Daoy (cell line): Measurements from ENCODE around the gene RSU1. TPM values are rescaled to one million over a fixed set of nuclear protein-coding genes. Genes with fewer than 3 reads are reported as not detected.
"Not testable (repeated sequence)": the region's sequence is repeated elsewhere in the genome, so short reads cannot be mapped to it uniquely, and the experiment has no call there.

Experiments used
- DNase-seq: peaks from one replicate; pipeline ENCODE4 v3.0.0-alpha.2; 2015; ENCODE audit warnings: low read depth
- total RNA-seq: library from RNA; depleted of rRNA; stranded (reverse); fragments of >200 nt; shearing (Covaris generic); gene quantifications from 2 replicates; pipeline ENCODE4 v1.2.3, GENCODE V29; 2014

The RSU1 gene
- total RNA-seq, 1 experiment from 2014 or later = 58.6 TPM

DNA sequence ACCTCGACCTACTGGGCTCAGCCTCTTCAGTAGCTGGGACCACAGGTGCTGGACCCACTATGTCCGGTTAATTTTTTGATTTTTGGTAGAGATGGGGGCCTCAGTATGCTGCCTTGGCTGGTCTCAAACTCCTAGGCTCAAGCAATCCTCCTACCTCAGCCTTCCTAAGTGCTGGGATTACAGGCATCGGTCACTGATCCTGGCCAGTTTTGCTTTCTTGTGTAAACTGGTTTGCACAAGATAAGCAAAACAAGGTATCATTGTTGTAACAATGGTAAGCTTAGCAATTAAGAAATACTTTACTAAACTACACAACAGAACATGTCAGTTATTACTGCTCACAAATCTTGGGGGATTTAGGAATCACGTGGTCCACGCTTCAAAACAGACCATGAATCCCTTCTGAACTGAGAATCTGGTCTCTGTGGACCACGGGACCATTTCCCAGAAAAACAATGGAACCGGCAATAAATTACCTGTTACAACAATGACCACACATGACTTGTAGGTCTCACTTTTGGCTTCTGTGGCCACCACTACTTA is 36.8 kb downstream of the RSU1 start:
- DNase-seq = no peak

DNA sequence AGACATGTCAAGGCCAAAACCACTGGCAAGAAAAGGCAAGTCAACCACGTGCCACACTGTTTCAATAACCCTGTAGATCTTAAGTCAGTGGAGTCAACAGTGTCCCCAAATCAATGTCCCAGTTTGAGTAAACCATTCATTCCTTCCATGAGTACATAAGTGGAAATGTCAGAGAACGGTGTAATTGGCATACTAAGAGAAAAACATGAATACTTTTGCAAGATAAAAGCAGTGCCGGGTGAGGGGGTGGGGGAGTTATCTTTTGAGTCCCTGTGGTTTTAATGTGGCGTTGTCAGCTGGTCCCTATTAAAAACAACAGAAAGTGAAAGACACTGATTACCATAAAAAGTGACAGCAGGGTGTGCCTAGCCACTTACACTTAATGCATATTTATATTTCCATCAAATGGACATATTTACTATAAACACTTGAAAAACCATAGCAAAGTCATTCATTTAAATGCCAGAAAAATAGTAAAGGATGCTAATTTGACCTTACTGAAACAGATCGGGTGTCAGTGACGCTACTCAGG is 37.8 kb downstream of the RSU1 start:
- DNase-seq = no peak

DNA sequence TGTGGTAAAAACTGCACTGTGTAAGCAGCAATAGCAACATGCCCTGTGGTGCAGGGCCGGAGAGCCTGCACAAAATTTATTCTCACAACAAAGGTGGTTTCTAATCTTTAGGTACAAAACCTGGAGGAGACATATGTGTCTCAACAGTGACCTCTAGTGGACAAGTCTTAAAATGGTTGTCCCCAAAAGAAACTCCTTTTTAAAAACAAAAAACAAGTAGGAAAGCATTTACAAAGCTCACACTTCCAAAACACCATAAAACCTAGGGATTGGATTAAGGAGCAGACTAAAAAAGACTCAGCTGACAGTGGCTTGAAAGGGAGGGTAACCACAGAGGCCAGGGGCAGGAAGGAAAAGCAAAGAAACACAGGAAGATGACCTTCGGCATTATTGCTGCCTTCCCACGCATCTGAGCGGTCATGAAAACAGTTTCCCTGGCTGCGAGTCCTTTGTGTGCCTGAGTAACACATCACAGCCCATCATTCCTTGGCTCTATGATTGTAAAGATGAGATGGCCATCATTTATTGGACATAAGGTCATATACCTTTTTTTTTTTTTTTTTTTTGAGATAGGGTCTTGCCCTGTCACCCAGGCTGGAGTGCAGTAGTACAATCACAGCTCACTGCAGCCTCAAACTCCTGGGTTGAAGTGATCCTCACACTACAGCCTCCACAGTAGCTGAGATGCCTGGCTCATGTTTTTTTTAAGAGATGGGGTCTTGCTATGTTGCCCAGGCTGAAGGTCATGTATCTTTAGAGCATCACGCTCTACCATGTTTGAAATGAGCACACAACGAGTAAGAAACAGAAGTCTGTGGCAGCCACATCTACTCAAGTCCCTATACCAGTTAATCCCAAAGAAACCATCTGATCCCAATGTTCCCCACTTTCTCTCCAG is 39.5 kb downstream of the RSU1 start:
- peak; percentile 28 for DNase-seq

DNA sequence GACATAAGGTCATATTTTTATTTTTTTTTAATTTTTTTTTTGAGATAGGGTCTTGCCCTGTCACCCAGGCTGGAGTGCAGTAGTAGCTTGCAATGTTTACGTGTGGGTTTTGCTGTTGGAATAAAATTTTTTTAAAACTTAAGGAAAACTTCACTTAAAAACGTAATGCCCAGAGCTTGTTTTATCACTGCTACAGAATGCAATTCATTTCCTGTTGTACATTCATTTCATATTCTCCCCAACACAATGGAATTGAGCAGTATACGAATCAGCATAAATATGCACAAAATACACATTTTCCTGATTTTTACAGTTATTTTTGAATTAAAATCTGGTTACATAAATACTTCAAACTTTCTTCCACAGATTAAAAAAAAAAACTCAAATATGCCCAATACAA is 40.3 kb downstream of the RSU1 start:
- DNase-seq = no peak

DNA sequence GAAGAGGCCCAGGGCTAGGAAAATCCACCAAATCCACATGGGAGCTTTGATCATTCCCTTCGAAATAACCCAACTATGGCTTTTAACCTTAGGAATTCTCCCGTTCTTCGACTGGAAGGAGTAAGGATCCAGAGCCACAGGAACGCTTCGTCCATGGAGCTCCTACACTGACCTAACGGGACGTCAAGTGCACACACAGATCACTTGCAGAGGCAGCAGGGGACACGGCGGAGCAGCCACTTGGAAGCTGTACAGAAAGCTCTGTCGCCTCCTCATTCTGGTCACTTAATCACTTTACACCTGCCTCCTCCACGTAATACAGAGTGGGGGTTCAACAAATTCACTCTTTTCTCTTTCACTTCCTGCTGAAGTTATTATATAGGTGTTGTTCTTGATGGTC is 43.9 kb downstream of the RSU1 start:
- DNase-seq = no peak

DNA sequence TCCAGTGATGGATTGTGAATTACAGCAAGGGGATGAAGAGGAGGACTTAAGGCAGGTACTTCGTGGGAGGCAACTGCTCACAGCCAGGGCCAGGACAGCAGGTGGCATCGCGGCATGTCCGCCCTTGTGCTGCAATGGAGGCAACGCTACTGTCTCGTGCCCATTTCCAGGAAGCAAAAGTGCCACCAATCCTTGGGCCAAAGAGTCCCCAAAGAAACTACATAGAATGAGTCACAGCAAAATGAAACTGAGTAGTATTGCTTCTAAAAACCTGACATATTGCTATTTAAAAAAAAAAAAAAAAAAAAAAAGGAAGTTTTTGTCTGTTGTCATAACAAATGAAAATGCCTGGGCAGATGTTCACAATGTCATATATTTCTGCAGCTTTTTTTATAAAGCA is 46.6 kb downstream of the RSU1 start:
- no peak for DNase-seq

DNA sequence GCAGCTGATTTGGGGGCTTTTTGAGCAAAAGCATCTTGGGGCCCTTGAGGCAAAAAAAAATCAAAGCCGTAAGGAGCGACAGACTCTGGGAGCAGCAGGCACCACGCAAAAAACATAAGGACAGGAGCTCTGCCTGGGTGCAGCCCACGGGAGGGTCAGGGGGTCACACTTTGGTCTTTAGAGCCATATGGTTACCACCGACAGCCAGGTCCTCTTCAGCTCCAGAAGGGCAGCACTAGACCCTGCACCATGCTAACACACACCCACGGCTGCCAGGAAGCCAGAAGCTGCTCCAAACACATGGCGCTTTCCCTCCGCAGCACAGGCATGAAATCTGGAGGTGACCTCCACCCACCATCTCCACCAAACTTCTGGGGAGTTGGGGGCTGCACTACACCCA is 47.1 kb downstream of the RSU1 start:
- no peak for DNase-seq

DNA sequence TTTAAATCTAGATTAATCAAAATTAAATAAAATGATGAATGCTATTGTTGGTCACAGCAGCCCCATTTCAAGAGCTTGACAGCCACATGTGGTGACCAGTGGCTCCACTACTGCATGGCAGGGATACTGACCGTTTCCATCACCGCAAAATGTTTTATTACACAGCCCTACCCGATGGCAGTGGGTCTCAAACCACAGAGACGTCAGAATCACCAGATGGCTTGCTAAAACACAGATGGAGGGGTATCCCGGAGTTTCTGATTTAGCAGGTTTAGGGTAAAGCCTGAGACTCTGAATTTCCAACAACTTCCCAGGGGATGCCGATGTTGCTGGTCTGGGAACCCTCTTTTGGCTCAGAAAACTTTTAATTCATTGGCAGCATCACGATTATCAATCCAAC is 47.9 kb downstream of the RSU1 start:
- DNase-seq = no peak

DNA sequence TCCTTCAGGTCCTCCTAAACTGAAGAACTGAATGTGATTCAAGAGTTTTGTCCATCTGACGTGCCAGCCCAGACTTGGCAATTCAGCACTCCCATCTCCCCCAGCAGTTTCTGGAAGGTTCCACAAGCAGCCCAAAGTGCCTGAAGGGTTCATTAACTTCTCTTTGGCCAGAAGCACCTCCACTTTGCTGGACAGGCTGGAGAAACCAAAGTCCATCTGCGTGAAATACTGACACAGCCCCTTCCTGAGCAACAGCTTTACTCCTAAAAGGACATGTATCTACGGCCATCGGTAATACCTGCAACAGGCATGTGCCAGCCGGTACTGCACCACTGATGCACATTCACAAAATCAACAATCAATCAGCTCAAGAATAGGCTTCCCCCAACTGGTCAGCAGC is 48.5 kb downstream of the RSU1 start:
- DNase-seq = no peak

DNA sequence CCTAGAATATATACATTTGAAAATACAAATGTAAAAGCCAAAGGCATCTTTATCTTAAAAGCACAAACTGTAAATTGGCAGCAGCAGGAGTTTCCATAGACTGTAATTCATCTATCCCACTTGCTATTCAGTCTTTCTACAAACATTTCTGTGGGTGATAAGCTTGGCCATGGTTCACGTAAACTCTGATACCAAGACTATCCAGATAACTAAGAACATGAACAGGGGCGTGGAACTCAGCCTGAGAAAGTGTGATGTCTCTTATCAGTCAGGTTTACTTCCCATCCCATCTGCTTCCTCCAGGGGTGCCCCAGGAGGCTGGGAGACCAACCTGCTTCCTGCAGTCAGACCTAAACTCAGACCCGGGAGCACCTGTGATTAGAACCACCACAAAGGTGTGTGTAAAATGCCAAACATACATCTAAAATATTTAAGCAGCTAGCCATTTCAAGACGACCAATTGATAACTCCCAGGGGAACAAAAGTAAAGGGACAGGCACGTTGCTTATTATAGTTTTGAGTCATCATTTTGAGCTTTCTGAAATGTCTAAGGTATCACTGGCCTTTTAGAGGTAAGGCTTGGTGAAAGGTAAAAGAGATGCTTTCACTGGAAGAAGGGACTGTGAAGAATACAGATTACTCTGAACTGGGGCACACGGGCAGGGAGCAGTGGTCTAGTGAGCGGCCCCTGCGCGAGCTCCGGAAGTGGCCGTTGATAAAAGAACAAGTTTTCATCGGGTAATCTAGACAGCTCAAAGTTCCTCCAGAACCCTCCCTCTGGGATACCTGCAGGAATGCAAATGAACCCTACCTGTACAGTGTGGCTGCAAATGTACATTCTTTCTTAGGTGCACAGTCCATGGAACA is 51.5 kb downstream of the RSU1 start:
- no peak for DNase-seq

DNA sequence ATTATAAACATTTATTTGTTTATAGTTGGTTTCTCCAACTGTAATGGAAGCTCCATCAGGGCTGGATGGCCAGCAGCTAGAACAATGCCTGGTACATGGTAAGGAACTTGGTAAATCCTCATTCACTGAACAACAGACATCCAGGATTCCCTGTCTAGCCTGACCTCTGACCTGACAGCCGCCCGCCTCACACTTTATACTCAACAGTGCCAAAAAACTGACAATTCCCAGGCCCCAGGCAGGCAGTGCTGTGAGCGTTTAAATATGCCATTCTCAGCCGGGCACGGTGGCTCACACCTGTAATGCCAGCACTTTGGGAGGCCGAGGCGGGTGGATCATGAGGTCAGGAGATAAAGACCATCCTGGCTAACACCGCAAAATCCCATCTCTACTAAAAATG is 55.9 kb downstream of the RSU1 start:
- no peak for DNase-seq

DNA sequence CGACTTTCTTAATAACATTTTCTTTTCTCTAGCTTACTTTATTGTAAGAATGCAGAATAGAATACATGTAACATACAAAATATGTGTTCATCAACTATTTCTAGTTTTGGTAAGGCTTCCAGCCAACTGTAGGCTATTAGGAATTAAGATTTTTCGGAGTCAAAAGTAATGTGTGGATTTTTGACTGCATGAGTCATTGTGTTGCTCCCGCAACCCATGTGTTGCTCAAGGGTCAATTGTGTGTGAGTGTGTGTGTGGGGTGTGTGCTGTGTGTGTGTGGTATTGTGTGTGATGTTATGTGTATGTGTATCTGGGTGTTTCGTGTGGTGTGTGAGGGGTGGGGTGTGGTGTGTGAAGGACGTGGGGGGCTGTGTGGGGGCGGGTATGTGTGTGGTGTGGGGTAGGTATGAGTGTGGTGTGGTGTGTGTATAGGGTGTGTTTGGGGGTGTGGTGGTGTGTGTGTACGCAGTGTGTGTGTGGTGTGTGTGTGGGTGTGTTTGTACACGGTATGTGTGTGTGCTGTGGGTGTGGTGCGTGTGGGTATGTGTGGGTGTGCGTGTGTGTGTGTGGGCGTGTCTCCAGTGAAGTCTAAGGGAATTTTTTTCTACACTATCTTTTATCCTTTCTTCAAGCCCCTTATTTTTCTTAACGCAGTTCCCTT is 60.5 kb downstream of the RSU1 start:
- DNase-seq = no peak

DNA sequence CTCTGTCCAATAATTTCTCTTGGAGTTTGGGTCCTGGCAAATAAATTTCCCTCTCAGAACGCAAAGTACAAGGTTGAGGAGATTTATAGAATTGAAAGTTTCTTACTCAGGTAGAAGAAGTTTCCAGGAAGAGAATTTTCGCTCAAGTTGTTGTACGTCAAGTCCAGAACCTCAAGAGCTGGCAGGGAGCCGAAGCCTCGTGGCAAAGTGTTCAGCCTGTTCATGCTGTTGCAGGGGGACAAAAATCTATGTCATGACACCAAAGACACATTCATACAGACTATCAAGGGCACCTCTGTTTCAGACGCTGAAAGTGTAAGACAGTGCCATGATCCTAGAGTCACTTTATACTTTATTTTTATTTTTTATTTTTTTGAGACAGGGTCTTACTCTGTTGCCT is 62.5 kb downstream of the RSU1 start:
- no peak for DNase-seq

DNA sequence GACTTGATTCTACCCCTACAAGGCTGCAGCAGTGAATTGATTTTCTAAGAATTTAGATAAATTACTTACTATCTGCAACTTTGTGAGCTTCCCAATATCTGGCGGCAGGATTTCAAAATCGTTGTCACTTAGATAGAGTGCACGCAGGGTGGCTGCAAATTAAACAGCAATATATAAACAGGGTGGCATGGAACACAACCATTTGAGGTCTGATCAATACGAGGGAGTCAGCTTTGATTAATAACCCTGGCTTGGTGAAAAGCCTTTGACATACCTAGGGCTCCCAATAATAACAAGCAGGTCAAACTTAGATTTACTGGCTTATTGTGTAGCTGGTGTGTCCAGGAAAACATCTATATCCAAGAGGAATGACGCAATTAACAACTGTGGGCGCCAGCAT is 64.4 kb downstream of the RSU1 start:
- DNase-seq = not testable (repeated sequence)

DNA sequence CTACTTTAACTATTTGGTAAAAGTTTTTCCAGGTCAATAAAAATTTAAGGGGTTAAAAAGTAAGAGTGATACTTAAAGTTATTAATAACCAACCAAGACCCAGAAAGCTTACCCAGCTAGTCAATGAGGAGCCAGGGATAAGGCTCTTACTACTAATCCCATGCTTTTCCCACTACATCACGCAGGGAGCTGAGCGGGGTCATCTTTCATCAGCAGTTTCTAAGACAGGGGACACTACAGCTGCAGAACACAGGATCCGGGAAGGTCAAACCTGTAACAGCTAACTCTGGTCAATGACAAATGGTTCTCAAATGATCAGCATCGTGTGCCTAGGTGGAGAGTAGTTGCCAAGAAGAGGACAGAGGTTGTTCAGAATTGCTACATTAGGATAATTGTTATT is 65.1 kb downstream of the RSU1 start:
- DNase-seq = no peak

DNA sequence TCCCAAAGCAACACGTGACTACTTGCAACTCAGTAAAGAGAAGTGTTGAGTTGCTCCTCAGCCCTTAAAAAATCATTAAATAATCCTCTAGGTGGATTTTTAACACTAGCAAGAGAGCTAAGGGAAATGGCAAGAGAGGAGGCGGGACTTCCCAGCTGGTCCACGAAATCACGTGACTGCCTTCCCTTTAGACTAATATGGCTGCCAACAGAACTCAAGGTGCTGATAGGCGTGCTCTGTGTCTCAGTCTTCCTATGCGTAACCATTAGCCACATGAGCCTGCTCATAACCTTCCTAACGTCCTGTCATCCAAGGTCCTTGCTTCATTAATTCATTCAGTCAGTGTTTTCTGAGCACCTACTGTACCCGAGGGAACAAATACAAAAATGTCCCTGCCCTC is 66.0 kb downstream of the RSU1 start:
- no peak for DNase-seq

DNA sequence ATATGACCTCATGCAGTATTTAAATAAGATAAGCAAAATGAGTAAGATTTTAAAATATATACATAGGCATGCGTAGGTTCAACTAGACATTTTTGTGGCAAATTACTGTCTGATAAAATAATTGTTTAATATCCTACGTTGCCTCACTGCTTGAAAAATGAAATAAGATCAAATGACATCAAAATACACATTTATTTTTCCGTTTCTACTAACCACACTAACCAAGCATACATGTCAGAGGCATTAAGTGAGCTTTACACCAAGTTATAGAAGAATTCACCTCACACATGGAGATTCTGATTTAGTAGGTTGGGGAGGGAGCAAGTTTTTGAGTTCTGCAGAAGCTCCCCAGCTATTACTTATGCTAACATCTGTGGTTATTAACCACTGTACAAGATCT is 66.8 kb downstream of the RSU1 start:
- DNase-seq = no peak

DNA sequence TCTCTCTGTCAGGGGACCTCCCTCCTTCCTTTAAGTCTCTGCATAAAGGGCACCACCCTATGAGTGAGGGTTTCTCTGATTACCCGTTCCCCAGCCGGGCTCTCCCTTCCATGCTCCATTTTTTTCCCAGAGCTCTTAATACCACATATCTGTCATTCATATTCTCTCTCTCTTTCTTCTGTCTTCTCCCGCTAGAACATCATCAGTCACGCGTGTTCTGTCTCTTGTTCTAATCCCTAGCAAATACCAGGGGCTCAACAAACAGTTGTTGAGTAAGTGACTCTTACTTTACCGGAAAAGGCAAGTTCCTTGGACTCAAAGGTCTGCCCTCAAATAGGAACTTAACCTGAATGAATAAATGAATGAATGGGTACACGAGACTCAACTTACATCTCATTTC is 68.5 kb downstream of the RSU1 start:
- no peak for DNase-seq

DNA sequence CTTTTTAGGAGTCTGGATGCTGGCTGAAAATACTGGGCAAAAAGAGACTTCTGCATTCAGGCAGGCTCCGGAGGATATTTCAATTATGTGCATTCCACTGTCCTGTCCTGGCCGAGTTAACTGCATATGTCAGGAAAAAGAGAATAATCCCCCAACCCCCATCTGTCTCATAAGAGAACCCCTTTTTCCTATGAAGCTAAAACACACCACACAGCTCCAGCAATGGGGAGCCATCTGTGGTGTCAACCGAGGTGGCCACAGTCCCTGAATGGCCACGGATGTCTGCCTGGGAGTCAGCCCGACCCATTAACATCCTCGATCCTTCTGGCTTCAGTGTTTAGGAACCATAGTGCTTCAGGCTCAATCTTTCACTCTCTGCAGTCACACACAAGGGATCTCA is 70.4 kb downstream of the RSU1 start:
- DNase-seq = no peak

DNA sequence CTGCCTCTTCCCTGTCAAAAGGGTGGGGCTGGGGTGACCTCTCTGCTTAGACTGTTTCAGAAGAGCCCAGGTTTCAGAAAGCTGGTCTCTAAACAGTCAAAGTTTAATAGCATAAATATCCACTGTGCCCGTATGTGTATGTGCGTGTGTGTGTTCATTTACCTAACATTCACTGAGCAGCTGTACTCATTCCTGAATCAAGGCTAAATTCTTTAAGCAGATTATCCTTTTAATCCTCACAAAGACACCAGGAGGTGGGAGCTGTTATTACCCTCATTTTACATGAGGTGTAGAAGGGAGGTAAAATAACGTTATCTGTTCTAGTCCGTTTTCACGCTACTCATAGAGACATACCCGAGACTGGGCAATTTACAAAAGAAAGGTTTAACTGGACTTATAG is 72.2 kb downstream of the RSU1 start:
- no peak for DNase-seq

DNA sequence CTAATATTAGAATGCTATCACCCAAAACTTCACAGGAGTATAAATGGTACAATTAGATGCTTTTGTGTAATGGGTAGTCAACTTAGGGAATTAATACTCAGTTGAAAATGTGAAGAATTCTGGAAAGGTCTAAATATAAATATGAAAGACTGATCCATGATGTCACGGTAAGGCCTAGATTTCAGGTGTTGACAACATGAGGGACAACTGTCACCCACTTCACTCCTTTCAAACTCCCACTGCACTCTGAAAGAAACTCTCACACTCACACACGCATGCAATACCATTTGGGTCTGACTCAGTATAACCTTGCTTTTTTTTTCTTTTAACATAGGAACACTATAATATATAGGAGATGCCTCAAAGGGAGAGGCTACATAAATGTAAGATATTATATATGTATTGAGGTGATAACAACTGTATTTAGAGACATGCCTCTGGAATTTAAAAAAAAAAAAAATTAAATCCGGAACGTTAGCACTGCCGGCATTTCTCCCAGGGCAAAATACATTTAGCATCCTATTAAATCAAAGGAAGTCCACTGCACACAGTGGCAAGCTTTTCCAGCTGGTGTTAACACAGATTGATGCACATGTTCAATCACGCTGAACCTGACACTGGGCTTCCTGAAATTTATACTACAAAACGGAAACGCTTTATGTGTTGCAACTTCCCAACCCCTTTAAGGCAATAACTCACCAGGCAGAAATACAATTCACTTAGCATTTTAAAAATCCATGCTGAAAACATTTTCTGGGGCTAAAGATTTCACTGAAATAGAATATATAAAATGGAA is 74.9 kb downstream of the RSU1 start:
- DNase-seq = no peak
